CD4-positive, alpha-beta T cell (primary cell): ENCODE measurements around the gene MTUS2. TPM values are rescaled to one million over a fixed set of nuclear protein-coding genes. Genes with fewer than 3 reads are reported as not detected.

Experiments used
- ATAC-seq: fragments of 200-7000 bp; cut with Tn5 transposase; one replicate; pipeline ENCODE4 v1.10.0; 2022; ENCODE audit warnings: mild to moderate bottlenecking; ENCODE audit not compliant: poor library complexity
- CTCF ChIA-PET: fragments of 350-600 bp; sonication (Branson Sonifier 250); formaldehyde crosslinking; loops from one replicate; lab custom pipeline; 2021; ENCODE audit warnings: antibody characterized with exemption, inconsistent platforms; lab: Charles Lee
- POLR2A ChIA-PET: fragments of 350-600 bp; sonication (Branson Sonifier 250); formaldehyde crosslinking; loops from one replicate; lab custom pipeline; 2021; ENCODE audit warnings: antibody characterized with exemption, inconsistent platforms; lab: Charles Lee
- DNase-seq, 14 experiments: peaks; one replicate each; pipeline ENCODE4 v3.0.0-alpha.2; 2013 to 2020; ENCODE audit warnings: mixed read lengths in 2 of 14
- H3K27ac ChIP-seq, 2 donors: one replicate each; pipeline versions ENCODE4 v1.5.1 to v1.7.0; 2013; ENCODE audit warnings: low read length in 2 of 2, low read depth in 1 of 2, mild to moderate bottlenecking in 1 of 2
- H3K27me3 ChIP-seq, 2 experiments: 1 replicate in 1 of 2; 2 replicates in 1 of 2; pipeline versions ENCODE4 v1.6.1 to v1.7.0; 2013; ENCODE audit warnings: low read length in 2 of 2, control low read depth in 1 of 2, mild to moderate bottlenecking in 1 of 2, moderate library complexity in 1 of 2; ENCODE audit not compliant: insufficient read depth in 2 of 2, control insufficient read depth in 1 of 2
- H3K36me3 ChIP-seq: one replicate; pipeline ENCODE4 v1.6.1; 2013; ENCODE audit warnings: low read length, control low read depth; ENCODE audit not compliant: insufficient read depth
- H3K4me1 ChIP-seq: one replicate; pipeline ENCODE4 v1.6.1; 2013; ENCODE audit warnings: low read length, control low read depth; ENCODE audit not compliant: insufficient read depth
- H3K4me3 ChIP-seq: one replicate; pipeline ENCODE4 v1.5.1; 2013; ENCODE audit warnings: mild to moderate bottlenecking, low read length, moderate library complexity
- H3K9me3 ChIP-seq, 2 experiments: 1 replicate in 1 of 2; 2 replicates in 1 of 2; pipeline versions ENCODE4 v1.6.1 to v1.7.0; 2013; ENCODE audit warnings: low read length in 2 of 2, mild to moderate bottlenecking in 2 of 2, control low read depth in 1 of 2, moderate library complexity in 1 of 2; ENCODE audit not compliant: control insufficient read depth in 1 of 2, insufficient read depth in 1 of 2
- H3K27ac Mint-ChIP-seq: one replicate; pipeline ENCODE4 v1.8.0; 2020; ENCODE audit warnings: mixed read lengths
- H3K27me3 Mint-ChIP-seq: one replicate; pipeline ENCODE4 v1.8.0; 2021; ENCODE audit warnings: mixed read lengths
- H3K36me3 Mint-ChIP-seq: one replicate; pipeline ENCODE4 v1.8.0; 2021; ENCODE audit warnings: low read depth, mixed read lengths
- H3K4me1 Mint-ChIP-seq: one replicate; pipeline ENCODE4 v1.8.0; 2021; ENCODE audit warnings: low read depth, mixed read lengths
- H3K4me3 Mint-ChIP-seq: one replicate; pipeline ENCODE4 v1.8.0; 2020; ENCODE audit warnings: mild to moderate bottlenecking, mixed read lengths
- H3K9me3 Mint-ChIP-seq: one replicate; pipeline ENCODE4 v1.8.0; 2020; ENCODE audit warnings: mixed read lengths
- intact Hi-C, 2 experiments: fragments of 100-400 bp; cut with DNase I in 1 of 2; cut with micrococcal nuclease in 1 of 2; formaldehyde crosslinking; loops; one replicate each; pipeline versions ENCODE4 v1.15.1 to v1.9.0; 2023 to 2025; cut with DNase I, micrococcal nuclease
- total RNA-seq, 174 experiments: library from RNA in 2 of 174; stranded (reverse) in 2 of 174; gene quantifications; one replicate each; pipeline ENCODE4 v1.2.3 and lab custom pipeline; 2021 to 2026
- TF ChIP-seq, protein P1 (sequence below): fragments of 200-600 bp; IDR thresholded peaks from one replicate; pipeline ENCODE4 v1.8.0; 2022; ENCODE audit warnings: antibody characterized with exemption, mild to moderate bottlenecking

MTUS2 gene
- total RNA-seq, 2 experiments from 2014 or later = 0.38 to 0.81 TPM

DNA sequence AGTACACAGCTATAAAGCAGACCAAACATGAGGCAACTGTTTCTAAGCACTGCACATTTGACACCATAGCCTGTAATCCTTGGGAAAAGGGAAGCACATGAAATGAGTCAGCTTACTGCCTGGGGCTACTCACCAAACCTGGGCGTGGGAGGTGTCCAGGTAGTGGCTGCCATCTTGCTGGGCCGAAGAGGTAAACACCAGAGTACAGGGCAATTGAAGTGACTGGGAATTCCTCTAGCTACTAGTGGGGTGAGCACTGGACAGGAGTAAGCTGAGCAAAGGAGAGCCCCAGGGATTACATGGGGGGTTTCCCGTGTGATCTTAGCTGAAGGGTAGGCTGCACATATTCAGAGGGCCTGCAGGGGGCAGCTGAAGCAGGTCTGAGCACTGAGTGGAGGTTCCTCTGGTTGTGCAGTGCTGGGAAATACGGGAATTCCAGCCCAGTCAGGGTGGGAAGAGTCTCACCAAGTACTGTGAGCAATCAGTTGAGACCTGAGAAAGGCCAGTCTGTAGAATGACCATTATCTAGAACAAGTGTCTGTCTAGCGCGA lies 634.9 kb downstream of the MTUS2 start:
- POLR2A ChIA-PET = no interaction called here

DNA sequence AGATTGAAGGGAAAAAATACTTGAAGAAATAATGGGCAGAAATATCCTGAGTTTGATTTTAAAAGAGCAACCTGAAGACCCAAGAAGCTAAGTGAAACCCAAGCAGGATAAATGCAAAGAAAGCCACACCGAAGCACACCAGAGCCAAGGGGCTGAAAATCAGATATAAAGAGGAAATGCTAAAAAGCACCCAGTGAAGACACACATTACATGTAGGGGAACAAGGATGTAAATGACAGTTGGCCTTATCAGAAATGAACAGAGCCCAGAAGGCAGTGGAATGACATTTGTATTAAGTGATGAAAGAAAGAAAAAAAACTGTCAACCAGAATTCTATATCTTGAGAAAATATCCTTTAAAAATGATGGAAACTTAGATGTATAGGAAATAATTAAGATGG lies 636.3 kb downstream of the MTUS2 start:
- no peaks in the 10 kb centered on the region for H3K4me1 ChIP-seq
- Mint-ChIP-seq H3K36me3 (no peaks in the 10 kb centered on the region), H3K27ac (no peak overlapping the region), H3K4me3 (no peak overlapping the region), H3K4me1 (no peaks in the 10 kb centered on the region), H3K9me3 (no peaks in the 10 kb centered on the region), H3K27me3 (peaks cover 36% of the 10 kb centered on the region)
- TF ChIP-seq, protein P1, sequence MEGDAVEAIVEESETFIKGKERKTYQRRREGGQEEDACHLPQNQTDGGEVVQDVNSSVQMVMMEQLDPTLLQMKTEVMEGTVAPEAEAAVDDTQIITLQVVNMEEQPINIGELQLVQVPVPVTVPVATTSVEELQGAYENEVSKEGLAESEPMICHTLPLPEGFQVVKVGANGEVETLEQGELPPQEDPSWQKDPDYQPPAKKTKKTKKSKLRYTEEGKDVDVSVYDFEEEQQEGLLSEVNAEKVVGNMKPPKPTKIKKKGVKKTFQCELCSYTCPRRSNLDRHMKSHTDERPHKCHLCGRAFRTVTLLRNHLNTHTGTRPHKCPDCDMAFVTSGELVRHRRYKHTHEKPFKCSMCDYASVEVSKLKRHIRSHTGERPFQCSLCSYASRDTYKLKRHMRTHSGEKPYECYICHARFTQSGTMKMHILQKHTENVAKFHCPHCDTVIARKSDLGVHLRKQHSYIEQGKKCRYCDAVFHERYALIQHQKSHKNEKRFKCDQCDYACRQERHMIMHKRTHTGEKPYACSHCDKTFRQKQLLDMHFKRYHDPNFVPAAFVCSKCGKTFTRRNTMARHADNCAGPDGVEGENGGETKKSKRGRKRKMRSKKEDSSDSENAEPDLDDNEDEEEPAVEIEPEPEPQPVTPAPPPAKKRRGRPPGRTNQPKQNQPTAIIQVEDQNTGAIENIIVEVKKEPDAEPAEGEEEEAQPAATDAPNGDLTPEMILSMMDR = no peak
- DNase-seq (no peak), ATAC-seq (no peak)
- POLR2A ChIA-PET = no interaction called here
- H3K27me3 ChIP-seq = peaks cover 0 to 12% of the 10 kb centered on the region in 2 experiments
- CTCF ChIA-PET = no interaction called here
- no peaks in the 10 kb centered on the region for H3K9me3 ChIP-seq
- intact Hi-C loops = no loop called here
- no peak overlapping the region for H3K27ac ChIP-seq
- H3K4me3 ChIP-seq = no peak overlapping the region
- no peaks in the 10 kb centered on the region for H3K36me3 ChIP-seq

More for the DNA sequence above, 634.9 kb downstream of the MTUS2 start:
- Histone ChIP-seq H3K4me1 (no peaks in the 10 kb centered on the region), H3K27ac (no peak overlapping the region), H3K4me3 (no peak overlapping the region), H3K27me3 (peaks cover 0 to 5% of the 10 kb centered on the region in 2 experiments), H3K36me3 (no peaks in the 10 kb centered on the region), H3K9me3 (no peaks in the 10 kb centered on the region)
- TF ChIP-seq, protein P1 = peak; percentile 30
- DNase-seq = peak in 2 of 14 experiments; percentile 19 to 23
- H3K4me3 Mint-ChIP-seq = no peak overlapping the region
- H3K4me1 Mint-ChIP-seq = no peaks in the 10 kb centered on the region
- no peaks in the 10 kb centered on the region for H3K36me3 Mint-ChIP-seq
- CTCF ChIA-PET = no interaction called here
- H3K27me3 Mint-ChIP-seq = peaks cover 35% of the 10 kb centered on the region
- intact Hi-C loops = no loop called here
- ATAC-seq = no peak
- H3K27ac Mint-ChIP-seq = no peak overlapping the region
- H3K9me3 Mint-ChIP-seq = no peaks in the 10 kb centered on the region

DNA sequence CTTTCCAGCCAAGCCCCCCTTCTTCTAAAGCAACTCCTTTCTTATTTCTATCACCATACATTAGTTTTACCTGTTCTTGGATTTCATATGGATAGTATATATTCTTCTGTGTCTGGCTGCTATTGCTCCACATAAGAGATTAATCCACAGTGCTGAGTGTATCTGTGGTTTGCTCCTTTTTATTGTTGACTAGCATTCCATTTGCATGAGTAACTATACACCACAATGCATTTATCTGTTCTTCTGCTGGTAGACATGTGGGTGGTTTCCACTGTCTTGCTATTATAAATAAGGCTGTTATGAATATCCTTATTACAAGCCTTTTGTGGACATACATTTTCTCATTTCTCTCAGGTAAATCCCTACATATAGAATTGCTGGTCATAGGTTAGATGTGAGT lies 637.2 kb downstream of the MTUS2 start:
- CTCF ChIA-PET = no interaction called here
- Histone ChIP-seq H3K27ac (no peak overlapping the region), H3K9me3 (no peaks in the 10 kb centered on the region), H3K4me1 (no peaks in the 10 kb centered on the region), H3K27me3 (peaks cover 0 to 12% of the 10 kb centered on the region in 2 experiments), H3K4me3 (no peak overlapping the region), H3K36me3 (no peaks in the 10 kb centered on the region)
- POLR2A ChIA-PET = no interaction called here
- Mint-ChIP-seq H3K27me3 (peaks cover 36% of the 10 kb centered on the region), H3K4me3 (no peak overlapping the region), H3K27ac (no peak overlapping the region), H3K36me3 (no peaks in the 10 kb centered on the region), H3K4me1 (no peaks in the 10 kb centered on the region), H3K9me3 (no peaks in the 10 kb centered on the region)
- ATAC-seq (no peak), DNase-seq (no peak)
- intact Hi-C loops = no loop called here
- TF ChIP-seq, protein P1 = no peak
